ENCODE measurements around the gene ZNF516.
A peak's percentile ranks its signal among the peaks of the same experiment; 100 is the strongest.

ZNF516 gene

DNA sequence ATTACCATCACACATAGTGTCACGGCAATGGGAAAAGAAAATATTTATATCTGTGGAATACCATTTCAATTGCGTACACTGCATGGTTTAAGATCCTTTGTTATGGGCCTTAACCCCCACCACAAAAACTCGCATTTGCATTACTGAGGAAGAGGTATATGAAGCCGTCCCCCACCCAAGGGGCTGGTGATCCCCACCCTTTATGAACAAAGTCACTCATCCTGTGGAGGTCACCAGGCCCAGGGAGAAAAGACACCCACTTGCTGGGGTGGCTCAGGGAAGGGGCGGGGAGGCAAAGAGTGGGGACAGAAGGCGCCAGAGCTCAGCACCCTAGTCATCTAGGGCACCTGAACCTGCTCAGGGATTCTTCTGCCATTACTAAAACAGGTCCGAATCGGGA, 133.8 kb downstream of the ZNF516 start:
- DNase-seq, result no peak

- DNase-seq, result no peak
These were observed 135.1 kb downstream of the ZNF516 start for GRCh38 chr18:76359909-76360308.

GRCh38 chr18:76358774-76359173, 136.3 kb downstream of the ZNF516 start:
- no peak for DNase-seq

GRCh38 chr18:76357585-76358260, 137.3 kb downstream of the ZNF516 start:
- no peak for DNase-seq

- no peak for DNase-seq
These were observed 137.9 kb downstream of the ZNF516 start for GRCh38 chr18:76357174-76357573.

- no peak for DNase-seq
These were observed 138.4 kb downstream of the ZNF516 start for GRCh38 chr18:76356666-76357065.

GRCh38 chr18:76354348-76354747, 140.7 kb downstream of the ZNF516 start:
- DNase-seq, result no peak

- DNase-seq, result no peak
These were observed 141.5 kb downstream of the ZNF516 start for GRCh38 chr18:76353500-76353899.

DNA sequence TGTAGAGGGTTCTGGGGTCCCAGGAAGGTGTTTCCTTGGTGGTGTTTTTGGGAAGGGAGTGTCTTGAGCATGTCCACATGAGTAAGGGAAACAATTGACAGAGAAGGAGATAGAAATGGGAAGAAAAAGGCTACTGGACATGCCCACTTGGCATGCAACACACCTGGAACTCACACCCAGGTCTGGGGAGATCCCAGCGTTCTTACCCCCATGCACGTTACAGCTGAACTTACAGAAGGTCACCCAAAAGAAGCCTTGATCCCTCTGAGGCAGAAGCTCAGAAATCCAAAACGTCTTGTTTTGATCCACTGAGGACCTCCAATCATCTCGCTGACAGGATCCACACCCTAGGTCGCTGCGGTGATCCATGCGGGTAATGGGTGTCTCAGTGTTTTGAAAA, 142.0 kb downstream of the ZNF516 start:
- DNase-seq, result no peak

GRCh38 chr18:76351961-76352581, 143.0 kb downstream of the ZNF516 start:
- DNase-seq, result no peak

- DNase-seq, result no peak
These were observed 144.7 kb downstream of the ZNF516 start for GRCh38 chr18:76350134-76351025.

DNA sequence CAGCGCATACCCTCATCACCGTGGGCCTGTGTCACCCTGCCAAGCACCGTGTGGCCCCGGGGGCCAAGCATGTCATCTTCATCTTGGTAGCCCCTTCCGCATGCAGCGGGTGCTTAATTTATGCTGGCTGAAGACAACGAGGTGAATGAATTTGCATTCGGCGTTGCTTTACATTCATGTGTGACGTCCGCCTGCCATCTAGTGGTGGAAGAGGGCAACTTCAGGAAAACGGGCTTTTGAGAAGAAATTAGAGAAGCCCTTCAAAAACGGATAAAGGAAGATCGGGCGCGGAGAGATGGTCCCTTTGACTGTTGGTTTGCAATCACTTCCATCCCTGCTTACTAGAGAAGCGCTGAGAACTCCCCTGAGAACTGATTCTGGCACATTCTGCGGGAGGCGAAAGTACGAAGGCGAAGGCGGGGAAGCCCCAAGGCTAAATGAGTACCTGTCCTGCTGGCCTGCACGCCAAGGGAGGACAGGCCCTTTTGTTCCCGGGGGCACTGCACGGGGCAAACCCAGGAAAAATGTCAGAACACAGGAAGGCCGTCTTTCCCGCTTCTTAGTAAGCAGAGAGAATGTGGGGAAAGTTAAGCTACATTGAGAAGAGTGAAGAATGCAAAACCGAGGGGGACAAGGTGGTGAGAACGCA, 145.9 kb downstream of the ZNF516 start:
- peak; percentile 54 for DNase-seq

GRCh38 chr18:76348267-76349066, 146.6 kb downstream of the ZNF516 start:
- DNase-seq, result no peak

DNA sequence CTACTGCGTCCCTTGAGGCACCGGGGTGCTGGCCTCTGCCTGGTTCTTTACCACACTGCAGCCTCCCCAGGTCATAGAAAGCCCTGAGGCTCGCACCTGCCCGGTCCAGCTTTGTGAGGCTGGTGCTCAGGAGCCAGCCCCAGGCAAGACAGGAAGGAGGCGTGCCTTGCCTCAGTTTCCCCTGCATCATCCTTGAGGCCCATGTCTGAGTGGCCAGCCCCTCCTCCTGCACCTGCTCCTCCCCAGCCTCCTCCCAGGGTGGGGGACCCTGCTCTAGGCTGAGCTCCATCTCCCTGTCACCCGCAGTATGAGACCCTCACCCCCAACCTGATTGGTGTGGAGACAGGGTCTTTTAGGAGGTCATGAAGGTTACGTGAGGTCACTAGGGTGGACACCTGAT, 147.7 kb downstream of the ZNF516 start:
- DNase-seq, result no peak

- DNase-seq, result no peak
These were observed 148.4 kb downstream of the ZNF516 start for GRCh38 chr18:76346490-76347130.

- DNase-seq, result no peak
These were observed 149.1 kb downstream of the ZNF516 start for GRCh38 chr18:76345901-76346300.

DNA sequence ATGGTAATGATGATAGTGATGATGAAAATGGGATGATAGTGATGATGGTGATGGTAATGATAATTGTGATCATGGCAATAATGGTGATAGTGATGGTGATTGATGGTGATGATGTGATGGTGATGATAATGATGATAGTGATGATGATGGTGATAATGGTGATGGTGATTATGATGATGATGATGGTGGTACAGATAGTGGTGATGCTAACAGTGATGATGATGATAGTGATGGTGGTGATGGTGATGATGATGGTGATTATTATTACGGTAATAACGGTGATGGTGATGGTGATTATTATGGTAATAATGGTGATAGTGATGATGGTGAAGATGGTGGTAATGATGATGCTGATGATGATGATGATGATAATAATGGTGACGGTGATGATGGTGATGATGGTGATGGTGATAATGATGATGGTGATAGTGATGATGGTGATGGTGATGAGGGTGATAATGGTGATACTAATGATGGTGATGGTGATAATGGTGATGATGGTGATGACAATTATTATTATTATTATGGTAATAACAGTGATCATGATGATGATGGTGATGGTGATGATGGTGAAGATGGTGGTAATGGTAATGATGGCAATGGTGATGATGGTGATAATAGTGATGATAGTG, 151.0 kb downstream of the ZNF516 start:
- DNase-seq, result no peak

- no peak for DNase-seq
These were observed 154.6 kb downstream of the ZNF516 start for GRCh38 chr18:76340410-76340809.

- DNase-seq, result no peak
These were observed 155.8 kb downstream of the ZNF516 start for GRCh38 chr18:76339246-76339620.

GRCh38 chr18:76338619-76339245, 156.3 kb downstream of the ZNF516 start:
- DNase-seq, result no peak

- no peak for DNase-seq
These were observed 157.0 kb downstream of the ZNF516 start for GRCh38 chr18:76338088-76338487.
